HG03342 (cell line): ENCODE measurements around the gene HHIPL1.

Source experiments
- ATAC-seq: cut with Tn5 transposase; IDR thresholded peaks from one replicate; pipeline ENCODE4 v1.9.1; 2021; ENCODE audit warnings: mild to moderate bottlenecking, moderate library complexity; ENCODE audit not compliant: unreplicated experiment

Gene HHIPL1

DNA sequence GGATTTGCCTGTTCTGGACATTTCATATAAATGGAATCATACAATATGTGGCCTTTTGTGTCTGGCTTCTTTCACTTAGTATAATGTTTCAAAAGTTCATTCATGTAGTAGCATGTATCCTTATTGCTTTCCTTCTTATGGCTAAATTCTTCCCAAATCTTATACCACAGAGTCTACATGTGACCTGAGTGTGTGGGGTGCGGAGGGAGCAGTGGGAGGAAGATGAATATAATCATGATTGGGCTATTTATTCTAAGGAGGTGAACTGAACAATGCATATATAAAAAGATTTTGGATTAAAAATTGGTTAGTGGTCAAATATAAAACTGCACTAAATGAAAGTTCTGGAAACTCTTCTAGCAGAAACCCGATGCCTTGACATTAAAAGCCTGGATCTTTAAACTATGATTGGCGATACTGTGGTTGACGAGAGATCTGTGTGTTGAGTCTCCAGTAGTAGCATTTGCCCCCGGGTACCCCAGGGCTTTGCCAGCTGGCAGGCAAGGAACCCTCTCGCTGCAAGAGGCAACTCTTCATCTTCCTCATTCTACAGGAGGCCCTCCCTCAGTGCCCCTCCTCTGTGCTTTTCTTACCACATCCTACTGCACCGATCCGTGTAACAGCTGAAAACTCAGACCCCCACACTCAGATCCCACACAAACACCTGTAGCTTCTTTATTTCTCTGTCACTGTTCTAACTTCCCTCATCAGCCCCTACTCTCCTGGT is 41.8 kb downstream of the HHIPL1 start:
- ATAC-seq, result no peak

DNA sequence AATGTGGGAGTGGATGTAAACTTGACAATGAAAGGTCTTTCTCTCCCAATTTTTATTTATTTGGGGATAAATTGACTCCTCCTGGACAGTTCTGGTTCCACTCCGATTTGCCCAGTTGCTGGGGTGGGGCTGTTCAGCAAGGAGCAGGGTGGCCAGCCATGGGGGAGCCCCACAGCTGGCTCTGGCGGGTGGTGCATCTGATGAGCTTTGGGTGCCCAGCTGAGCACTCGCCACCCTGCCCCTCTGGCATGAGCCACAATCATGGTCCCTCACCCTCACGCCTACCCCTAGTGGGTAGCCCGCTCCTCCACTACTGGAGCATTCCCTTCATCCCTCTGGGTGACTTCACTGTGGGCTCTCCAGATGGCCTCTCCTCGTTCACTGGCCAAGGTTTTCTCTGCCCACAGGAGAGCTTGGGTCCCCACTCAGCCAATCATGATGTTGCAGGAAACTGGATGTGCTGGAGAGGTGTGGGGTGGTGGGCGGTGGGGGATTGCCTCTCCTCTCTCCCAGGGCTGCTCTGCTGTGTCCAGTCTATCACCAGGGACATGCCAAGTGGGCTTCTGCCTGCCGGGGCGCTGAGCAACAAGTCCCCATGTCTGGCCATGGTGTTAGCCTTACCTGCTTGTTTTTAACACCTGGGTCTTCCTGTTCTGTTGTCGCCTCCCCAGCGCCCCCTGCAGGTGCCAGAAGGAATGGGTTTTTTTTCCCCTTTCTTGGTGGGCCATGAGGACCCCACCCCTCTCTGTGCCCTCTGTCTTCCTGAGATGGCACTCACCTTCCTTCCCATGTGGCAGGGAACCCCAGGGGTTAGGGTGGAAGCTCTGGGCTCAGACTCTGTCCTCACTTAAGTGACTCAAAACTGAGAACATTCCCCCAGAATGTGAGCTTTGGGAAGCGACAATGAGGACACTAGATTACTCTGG is 42.6 kb downstream of the HHIPL1 start:
- no peak for ATAC-seq

GRCh38 chr14:99688210-99688581 is 43.3 kb downstream of the HHIPL1 start:
- no peak for ATAC-seq

DNA sequence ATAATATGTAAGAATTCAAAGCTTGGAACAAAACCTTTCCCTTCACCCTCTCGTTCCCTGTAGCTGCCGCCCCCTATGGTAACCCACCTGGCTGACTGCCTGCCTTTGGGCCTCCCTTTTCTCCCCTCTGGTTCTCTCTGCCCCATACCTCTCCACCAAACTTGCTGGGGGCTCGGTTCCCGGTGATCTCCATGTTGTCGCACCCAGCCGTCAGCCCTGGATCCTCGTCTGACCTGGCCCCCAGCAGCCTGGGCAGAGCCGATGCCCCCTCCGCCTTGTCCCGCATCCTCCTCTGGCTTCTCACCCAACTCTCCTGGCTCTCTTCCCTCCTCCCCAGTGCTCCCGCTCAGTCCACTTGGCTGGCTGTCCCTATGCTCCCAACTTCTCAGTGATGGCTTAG is 43.7 kb downstream of the HHIPL1 start:
- ATAC-seq, result no peak

- ATAC-seq, result no peak
Observed at GRCh38 chr14:99689266-99690236, 44.6 kb downstream of the HHIPL1 start.

- ATAC-seq, result no peak
Observed at GRCh38 chr14:99690636-99691035, 45.7 kb downstream of the HHIPL1 start.

DNA sequence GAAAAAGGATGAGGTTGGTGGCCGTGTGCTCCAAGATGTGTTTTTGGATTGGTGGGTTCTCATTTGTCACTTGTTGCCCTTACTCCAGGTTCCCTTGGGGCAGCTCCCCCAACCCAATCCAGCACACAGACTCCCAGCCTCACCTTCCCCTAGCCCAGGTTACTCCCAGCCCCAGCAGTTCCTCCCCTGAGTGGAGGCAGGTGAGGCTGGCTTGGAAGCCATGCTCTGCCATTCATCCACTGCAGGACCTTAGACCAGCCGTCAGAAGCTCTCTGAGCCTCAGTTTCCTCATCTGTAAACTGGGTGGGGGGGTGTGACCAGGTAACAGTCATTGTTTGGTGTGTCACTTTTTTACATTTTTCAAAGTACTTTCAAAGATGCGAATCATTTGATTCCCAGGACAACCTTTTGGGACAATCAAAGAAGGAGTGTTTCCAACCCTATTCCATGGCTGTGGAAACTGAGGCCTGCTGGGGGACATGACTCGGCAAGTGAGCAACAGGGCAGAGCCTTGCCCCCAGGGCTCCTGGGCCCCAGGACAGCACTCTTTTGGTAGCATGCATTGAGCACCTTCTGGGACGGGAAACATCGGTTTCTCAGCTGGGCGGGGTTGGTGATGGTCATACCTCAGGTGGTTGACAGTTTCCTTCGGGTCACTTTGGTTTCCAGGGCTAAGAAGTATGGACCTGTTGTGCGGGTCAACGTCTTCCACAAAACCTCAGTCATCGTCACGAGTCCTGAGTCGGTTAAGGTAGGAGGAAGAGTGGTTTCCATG is 46.4 kb downstream of the HHIPL1 start:
- ATAC-seq, result no peak

GRCh38 chr14:99693918-99694317 is 49.0 kb downstream of the HHIPL1 start:
- ATAC-seq, result no peak

DNA sequence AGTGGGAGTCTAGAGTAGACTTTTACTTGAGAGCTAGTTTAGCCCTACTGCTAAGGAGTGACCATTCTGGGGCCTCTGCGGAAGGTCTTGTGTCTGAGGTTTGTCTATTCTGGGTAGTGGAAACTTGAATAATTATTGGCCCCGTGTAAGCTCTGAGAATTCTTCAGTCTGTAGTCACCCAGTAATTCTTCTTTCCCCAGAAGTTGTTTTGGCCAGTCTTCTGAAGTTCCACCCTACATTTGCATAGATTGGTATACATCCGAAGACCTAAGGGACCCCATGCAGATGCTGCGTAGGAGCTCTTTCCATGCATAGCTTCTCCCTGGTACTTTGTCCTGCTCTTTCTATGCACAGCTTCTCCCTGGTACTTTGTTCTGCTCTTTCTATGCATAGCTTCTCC is 52.0 kb downstream of the HHIPL1 start:
- no peak for ATAC-seq

DNA sequence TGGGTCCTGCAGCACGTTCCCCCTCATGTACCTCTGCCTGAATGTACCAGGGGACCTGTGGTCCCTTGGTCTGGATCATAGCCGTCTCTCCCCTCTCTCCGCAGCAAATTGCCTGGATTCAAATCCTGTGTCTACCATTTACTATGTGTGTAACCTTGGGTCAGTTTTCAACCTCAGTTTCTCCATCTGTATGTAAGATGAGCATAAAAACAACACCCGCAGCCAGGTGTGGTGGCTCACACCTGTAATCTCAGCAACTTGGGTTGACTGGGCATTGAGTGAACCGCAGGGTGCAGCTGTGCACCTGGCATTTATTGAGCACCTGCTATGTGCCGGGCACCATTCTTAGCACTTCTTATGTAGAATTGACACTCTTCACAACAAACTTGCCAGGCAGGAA is 53.3 kb downstream of the HHIPL1 start:
- no peak for ATAC-seq

DNA sequence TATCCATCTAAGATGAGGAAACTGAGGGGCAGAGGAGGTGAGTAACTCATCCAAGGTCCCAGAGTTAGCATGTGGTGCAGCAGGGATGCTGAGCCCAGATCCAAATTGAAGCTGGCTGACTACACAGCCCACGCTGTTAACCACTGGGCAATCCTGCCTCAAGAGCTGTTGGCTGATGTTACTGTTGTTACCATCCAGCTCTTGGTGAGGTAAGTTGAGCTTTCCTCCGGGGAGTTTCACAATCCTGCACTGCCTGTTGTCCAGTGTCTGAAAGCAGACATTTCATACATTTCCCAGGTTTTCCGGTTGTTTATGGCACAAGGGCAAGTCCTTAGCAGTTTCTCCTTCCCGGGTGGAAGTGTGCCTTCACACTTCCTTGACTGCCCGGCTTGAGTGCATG is 53.7 kb downstream of the HHIPL1 start:
- ATAC-seq, result no peak

DNA sequence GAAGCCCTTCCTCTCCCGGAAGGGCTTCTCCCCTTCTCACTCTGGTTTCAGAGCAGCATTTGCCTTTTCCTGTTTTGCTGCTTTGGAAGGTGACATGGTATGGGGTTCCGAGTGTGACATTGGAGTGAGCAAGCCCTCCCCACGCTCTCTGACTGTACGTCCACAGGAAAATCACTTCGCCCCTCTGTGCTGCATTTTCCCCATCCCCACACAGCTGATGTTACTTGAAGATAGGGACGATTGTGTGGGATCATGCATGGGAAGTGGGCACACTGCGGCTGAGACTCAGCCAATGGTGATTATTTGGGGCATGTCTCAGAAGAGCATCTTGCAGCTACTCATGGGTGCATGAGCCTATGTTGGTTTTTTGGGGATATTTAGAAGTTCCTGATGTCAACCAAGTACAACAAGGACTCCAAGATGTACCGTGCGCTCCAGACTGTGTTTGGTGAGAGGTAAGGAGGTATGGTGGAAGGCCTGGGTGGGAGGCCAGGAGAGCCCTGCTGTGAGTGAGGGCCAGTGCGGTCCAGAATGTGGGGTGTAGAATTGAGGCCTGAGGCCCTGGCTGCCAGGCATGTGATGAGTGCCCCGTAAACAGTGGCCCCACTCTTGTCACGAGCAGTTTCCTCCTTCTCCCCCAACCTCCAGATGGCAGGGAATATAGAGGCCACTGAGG is 54.3 kb downstream of the HHIPL1 start:
- ATAC-seq, result no peak

DNA sequence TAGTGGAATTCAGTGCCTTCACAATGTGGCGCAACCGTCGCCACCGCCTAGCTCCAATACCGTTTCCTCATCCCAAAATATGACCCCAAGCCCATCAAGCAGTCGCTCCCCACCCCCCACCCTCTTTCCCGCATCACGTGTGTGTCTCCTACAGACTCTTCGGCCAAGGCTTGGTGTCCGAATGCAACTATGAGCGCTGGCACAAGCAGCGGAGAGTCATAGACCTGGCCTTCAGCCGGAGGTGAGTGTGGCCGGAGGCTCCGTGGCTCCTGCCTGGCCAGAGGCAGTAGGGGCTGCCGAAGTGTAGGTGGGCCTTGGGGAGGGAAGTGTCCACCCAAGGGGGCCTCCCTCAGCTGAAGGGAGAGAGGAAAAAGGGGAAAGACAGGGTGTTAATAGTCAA is 54.9 kb downstream of the HHIPL1 start:
- no peak for ATAC-seq

- ATAC-seq, result no peak
Observed at GRCh38 chr14:99700379-99700778, 55.5 kb downstream of the HHIPL1 start.

GRCh38 chr14:99701260-99701659 is 56.3 kb downstream of the HHIPL1 start:
- no peak for ATAC-seq

GRCh38 chr14:99702115-99702514 is 57.2 kb downstream of the HHIPL1 start:
- ATAC-seq, result no peak

GRCh38 chr14:99703381-99703780 is 58.5 kb downstream of the HHIPL1 start:
- ATAC-seq, result no peak

DNA sequence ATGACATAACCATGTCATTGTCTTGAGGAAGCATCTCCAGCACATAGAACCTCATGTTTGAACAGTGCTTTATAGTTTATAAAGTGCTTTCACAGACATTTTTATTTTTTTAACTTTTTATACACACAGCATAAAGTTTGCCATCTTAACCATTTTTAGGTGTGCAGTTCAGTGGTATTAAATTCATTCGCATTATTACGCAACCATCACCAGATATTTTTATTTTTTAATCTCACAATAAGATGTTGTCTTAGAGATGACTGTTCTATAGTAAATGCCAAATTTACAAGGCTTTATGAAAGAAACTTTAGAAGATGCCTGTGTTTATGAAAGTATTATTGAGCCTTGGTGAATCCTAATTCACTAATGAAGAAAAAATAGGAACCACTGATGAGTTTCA is 59.1 kb downstream of the HHIPL1 start:
- no peak for ATAC-seq

GRCh38 chr14:99706107-99706900 is 61.4 kb downstream of the HHIPL1 start:
- no peak for ATAC-seq
